Psoas muscle (tissue), 8 donors: ENCODE measurements around the gene SLC44A1. TPM values are rescaled to one million over a fixed set of nuclear protein-coding genes. Genes with fewer than 3 reads are reported as not detected.

ENCODE experiments used
- ATAC-seq, 4 donors: fragments of 200-7000 bp; cut with Tn5 transposase; one replicate each; pipeline ENCODE4 v1.9.1; 2020; ENCODE audit warnings: moderate library complexity in 3 of 4, mild to moderate bottlenecking in 2 of 4
- DNase-seq, 2 donors: peaks; one replicate each; pipeline ENCODE4 v3.0.0-alpha.2; 2020
- H3K27ac ChIP-seq: fragments of 200-600 bp; one replicate; pipeline ENCODE4 v1.8.0; 2022
- H3K27me3 ChIP-seq, 3 donors: fragments of 200-600 bp in 1 of 3; one replicate each; pipeline versions ENCODE4 v1.6.1 to v1.8.0; 2013 to 2022; ENCODE audit warnings: low read length in 2 of 3, mild to moderate bottlenecking in 2 of 3, moderate library complexity in 1 of 3; ENCODE audit not compliant: insufficient read depth in 3 of 3
- H3K36me3 ChIP-seq, 2 donors: fragments of 200-600 bp in 1 of 2; one replicate each; pipeline versions ENCODE4 v1.6.1 to v1.8.0; 2013 to 2022; ENCODE audit warnings: low read depth in 1 of 2, mild to moderate bottlenecking in 1 of 2, moderate library complexity in 1 of 2; ENCODE audit not compliant: insufficient read depth in 1 of 2
- H3K4me1 ChIP-seq: fragments of 200-600 bp; one replicate; pipeline ENCODE4 v1.8.0; 2022
- H3K4me3 ChIP-seq: fragments of 200-600 bp; one replicate; pipeline ENCODE4 v1.8.0; 2022; ENCODE audit warnings: mild to moderate bottlenecking
- H3K9me3 ChIP-seq: fragments of 200-600 bp; one replicate; pipeline ENCODE4 v1.8.0; 2022
- CTCF ChIP-seq: fragments of 200-600 bp; IDR thresholded peaks from one replicate; pipeline ENCODE4 v1.8.0; 2022; ENCODE audit warnings: antibody characterized with exemption
- WGBS, 3 donors: extraction: QIAGEN DNeasy Blood & Tissue Kit; methylation state at CpG; one replicate each; pipeline versions ENCODE4 v1.1.6 to v1.1.7; 2013; 5-methylcytosine and 5-hydroxymethylcytosine counted together
- intact Hi-C, 2 donors: fragments of 100-400 bp; cut with DNase I; formaldehyde crosslinking; loops; one replicate each; pipeline versions ENCODE4 v1.11.0 to v1.14.2; 2022
- polyA plus RNA-seq, 3 donors: library from polyadenylated mRNA; stranded (reverse); fragments of 200-250 nt; gene quantifications; one replicate each; pipeline ENCODE4 v1.2.3, GENCODE V29; 2013
- total RNA-seq, 4 donors: library from RNA; stranded (reverse); fragmentation: NEBNext Ultra II Directional in 2 of 4; extraction: Animal tissue kit (Norgen Biotek cat#: 25700) in 2 of 4; gene quantifications; one replicate each; pipeline versions ENCODE4 v1.2.1 to v1.2.4, GENCODE V29; 2021 to 2023
- donor health status: healthy with polysubstance abuse.
- donor health status: DM: no; HTN: no; CAD: no; lungs with moderate emphysema.
- donor health status: Bipolar disorder and iron deficiency.
- donor health status: healthy.
- donor health status: DM: yes; HTN: yes; CAD: no.
- donor health status: DM: no; HTN: no; CAD: no.
- donor health status: DM: no; HTN: no; CAD: no.
- donor health status: DM: yes; HTN: yes; CAD: no.

SLC44A1 gene
- total and polyA plus RNA-seq, 7 donors: 3.3 to 18.9 (median 7.0) TPM

GRCh38 chr9:105443121-105443520 lies 198.7 kb downstream of the SLC44A1 start:
- H3K36me3 ChIP-seq: no peaks in the 10 kb centered on the region
- TF ChIP-seq CTCF: no peak
- intact Hi-C loops: loop anchor here in 1 of 2 donors (10.0 kb wide), 1 partner anchor 252 kb away; the partner anchor contains the start of gene TMEM38B
- peaks cover 67% of the 10 kb centered on the region for H3K4me1 ChIP-seq
- H3K27ac ChIP-seq: peak overlapping the region; percentile 89
- WGBS, 3 donors: 91 to 92% (median 92%) methylated on average over 8 of the region's 8 CpGs
- DNase-seq: no peak
- no peaks in the 10 kb centered on the region for H3K27me3 ChIP-seq
- H3K9me3 ChIP-seq: no peaks in the 10 kb centered on the region
- no peak for ATAC-seq
- no peak overlapping the region for H3K4me3 ChIP-seq

- Histone ChIP-seq H3K4me1 (peaks cover 64% of the 10 kb centered on the region), H3K27ac (peak overlapping the region; percentile 89)
- no peak for DNase-seq
These were observed 199.7 kb downstream of the SLC44A1 start for GRCh38 chr9:105444130-105444529.

GRCh38 chr9:105445203-105445881 lies 200.9 kb downstream of the SLC44A1 start:
- ATAC-seq (peak; percentile 55 to 74 (median 67)), DNase-seq (peak; percentile 65 to 83)
- no peaks in the 10 kb centered on the region for H3K27me3 ChIP-seq
- no peaks in the 10 kb centered on the region for H3K36me3 ChIP-seq
- H3K27ac ChIP-seq: peak overlapping the region; percentile 89
- intact Hi-C loops: loop anchor here in 1 of 2 donors (2.0 to 10.0 kb wide), 2 partner anchors 13 to 249 kb away; partner anchors contain the start of gene TMEM38B
- no peak for TF ChIP-seq CTCF
- no peaks in the 10 kb centered on the region for H3K9me3 ChIP-seq
- peaks cover 64% of the 10 kb centered on the region for H3K4me1 ChIP-seq
- peak overlapping the region; percentile 8 for H3K4me3 ChIP-seq
- WGBS, 3 donors: 25 to 42% (median 36%) methylated on average over 8 of the region's 8 CpGs

More at GRCh38 chr9:105444130-105444529, 199.7 kb downstream of the SLC44A1 start:
- peak; percentile 51 to 78 (median 64) for ATAC-seq
- intact Hi-C loops: loop anchor here in 1 of 2 donors (2.0 to 10.0 kb wide), 2 partner anchors 15 to 251 kb away; partner anchors contain the start of gene TMEM38B
- WGBS, 3 donors: 12 to 26% (median 20%) methylated on average over 4 of the region's 4 CpGs
- Histone ChIP-seq H3K36me3 (no peaks in the 10 kb centered on the region), H3K9me3 (no peaks in the 10 kb centered on the region), H3K4me3 (no peak overlapping the region), H3K27me3 (no peaks in the 10 kb centered on the region)
- TF ChIP-seq CTCF: no peak

GRCh38 chr9:105447386-105447813 lies 202.9 kb downstream of the SLC44A1 start:
- Histone ChIP-seq H3K36me3 (no peaks in the 10 kb centered on the region), H3K4me3 (peak overlapping the region; percentile 88), H3K27ac (peak overlapping the region; percentile 89), H3K9me3 (no peaks in the 10 kb centered on the region), H3K27me3 (no peaks in the 10 kb centered on the region), H3K4me1 (peaks cover 51% of the 10 kb centered on the region)
- no peak for DNase-seq
- WGBS, 3 donors: 22 to 26% (median 22%) methylated on average over 16 of the region's 16 CpGs
- no peak for ATAC-seq
- intact Hi-C loops: loop anchor here in 1 of 2 donors (10.0 kb wide), 1 partner anchor 247 kb away; the partner anchor contains the start of gene TMEM38B
- TF ChIP-seq CTCF: no peak
